Osteocyte (in vitro differentiated cells): ENCODE data around the gene CTCFL. TPM values are rescaled to one million over a fixed set of nuclear protein-coding genes. Genes with fewer than 3 reads are reported as not detected.

Source experiments
- DNase-seq: peaks from one replicate; pipeline ENCODE4 v3.0.0; 2021; ENCODE audit warnings: mixed read lengths; ENCODE audit not compliant: unreplicated experiment; ENCODE audit errors: extremely low spot score
- H3K27ac Mint-ChIP-seq: one replicate; pipeline ENCODE4 v1.8.0; 2021; ENCODE audit warnings: mild to moderate bottlenecking, mixed read lengths; ENCODE audit not compliant: unreplicated experiment
- H3K27me3 Mint-ChIP-seq: one replicate; pipeline ENCODE4 v1.8.0; 2021; ENCODE audit warnings: mixed read lengths; ENCODE audit not compliant: unreplicated experiment
- H3K36me3 Mint-ChIP-seq: one replicate; pipeline ENCODE4 v1.8.0; 2021; ENCODE audit warnings: mixed read lengths; ENCODE audit not compliant: unreplicated experiment
- H3K4me1 Mint-ChIP-seq: one replicate; pipeline ENCODE4 v1.8.0; 2021; ENCODE audit warnings: mixed read lengths; ENCODE audit not compliant: unreplicated experiment
- H3K4me3 Mint-ChIP-seq: one replicate; pipeline ENCODE4 v1.8.0; 2021; ENCODE audit warnings: mild to moderate bottlenecking, moderate library complexity, mixed read lengths; ENCODE audit not compliant: unreplicated experiment
- H3K9me3 Mint-ChIP-seq: one replicate; pipeline ENCODE4 v1.8.0; 2021; ENCODE audit warnings: mixed read lengths; ENCODE audit not compliant: unreplicated experiment
- total RNA-seq: library from RNA; stranded (reverse); gene quantifications from 2 replicates; pipeline ENCODE4 v1.2.1, GENCODE V29; 2021
- TF ChIP-seq, protein P1 (sequence below): fragments of 200-600 bp; sonication (generic); IDR thresholded peaks from 2 replicates; pipeline ENCODE4 v1.5.0; 2021; ENCODE audit warnings: antibody characterized with exemption, mild to moderate bottlenecking, moderate library complexity

Gene CTCFL
- total RNA-seq, 1 donor from 2014 or later = not detected

DNA sequence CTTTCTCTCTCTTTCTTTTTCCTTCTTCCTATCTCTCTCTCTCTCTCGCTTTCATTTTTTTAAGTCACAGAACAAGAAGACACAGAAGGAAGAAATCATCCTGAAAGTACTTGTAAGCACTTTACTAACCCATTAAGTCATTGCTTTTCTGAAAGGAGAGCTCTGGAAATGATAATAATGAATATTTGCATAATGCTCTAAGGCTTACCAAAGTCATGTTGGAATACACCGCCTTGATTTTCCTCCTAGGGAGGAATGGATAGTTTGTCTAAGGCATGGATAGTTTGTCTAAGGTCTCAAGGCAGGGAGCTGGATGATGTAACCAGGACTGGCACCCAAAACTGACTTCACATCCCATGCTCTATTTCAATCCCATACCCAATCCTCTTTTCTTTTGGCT is 12.9 kb upstream of the CTCFL start:
- no peaks in the 10 kb centered on the region for H3K4me1 Mint-ChIP-seq
- no peak for DNase-seq
- peaks cover 55% of the 10 kb centered on the region for H3K27me3 Mint-ChIP-seq
- H3K27ac Mint-ChIP-seq = no peak overlapping the region
- H3K4me3 Mint-ChIP-seq = no peak overlapping the region
- TF ChIP-seq, protein P1, sequence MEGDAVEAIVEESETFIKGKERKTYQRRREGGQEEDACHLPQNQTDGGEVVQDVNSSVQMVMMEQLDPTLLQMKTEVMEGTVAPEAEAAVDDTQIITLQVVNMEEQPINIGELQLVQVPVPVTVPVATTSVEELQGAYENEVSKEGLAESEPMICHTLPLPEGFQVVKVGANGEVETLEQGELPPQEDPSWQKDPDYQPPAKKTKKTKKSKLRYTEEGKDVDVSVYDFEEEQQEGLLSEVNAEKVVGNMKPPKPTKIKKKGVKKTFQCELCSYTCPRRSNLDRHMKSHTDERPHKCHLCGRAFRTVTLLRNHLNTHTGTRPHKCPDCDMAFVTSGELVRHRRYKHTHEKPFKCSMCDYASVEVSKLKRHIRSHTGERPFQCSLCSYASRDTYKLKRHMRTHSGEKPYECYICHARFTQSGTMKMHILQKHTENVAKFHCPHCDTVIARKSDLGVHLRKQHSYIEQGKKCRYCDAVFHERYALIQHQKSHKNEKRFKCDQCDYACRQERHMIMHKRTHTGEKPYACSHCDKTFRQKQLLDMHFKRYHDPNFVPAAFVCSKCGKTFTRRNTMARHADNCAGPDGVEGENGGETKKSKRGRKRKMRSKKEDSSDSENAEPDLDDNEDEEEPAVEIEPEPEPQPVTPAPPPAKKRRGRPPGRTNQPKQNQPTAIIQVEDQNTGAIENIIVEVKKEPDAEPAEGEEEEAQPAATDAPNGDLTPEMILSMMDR = no peak
- H3K36me3 Mint-ChIP-seq = no peaks in the 10 kb centered on the region
- H3K9me3 Mint-ChIP-seq = peaks cover 4% of the 10 kb centered on the region

DNA sequence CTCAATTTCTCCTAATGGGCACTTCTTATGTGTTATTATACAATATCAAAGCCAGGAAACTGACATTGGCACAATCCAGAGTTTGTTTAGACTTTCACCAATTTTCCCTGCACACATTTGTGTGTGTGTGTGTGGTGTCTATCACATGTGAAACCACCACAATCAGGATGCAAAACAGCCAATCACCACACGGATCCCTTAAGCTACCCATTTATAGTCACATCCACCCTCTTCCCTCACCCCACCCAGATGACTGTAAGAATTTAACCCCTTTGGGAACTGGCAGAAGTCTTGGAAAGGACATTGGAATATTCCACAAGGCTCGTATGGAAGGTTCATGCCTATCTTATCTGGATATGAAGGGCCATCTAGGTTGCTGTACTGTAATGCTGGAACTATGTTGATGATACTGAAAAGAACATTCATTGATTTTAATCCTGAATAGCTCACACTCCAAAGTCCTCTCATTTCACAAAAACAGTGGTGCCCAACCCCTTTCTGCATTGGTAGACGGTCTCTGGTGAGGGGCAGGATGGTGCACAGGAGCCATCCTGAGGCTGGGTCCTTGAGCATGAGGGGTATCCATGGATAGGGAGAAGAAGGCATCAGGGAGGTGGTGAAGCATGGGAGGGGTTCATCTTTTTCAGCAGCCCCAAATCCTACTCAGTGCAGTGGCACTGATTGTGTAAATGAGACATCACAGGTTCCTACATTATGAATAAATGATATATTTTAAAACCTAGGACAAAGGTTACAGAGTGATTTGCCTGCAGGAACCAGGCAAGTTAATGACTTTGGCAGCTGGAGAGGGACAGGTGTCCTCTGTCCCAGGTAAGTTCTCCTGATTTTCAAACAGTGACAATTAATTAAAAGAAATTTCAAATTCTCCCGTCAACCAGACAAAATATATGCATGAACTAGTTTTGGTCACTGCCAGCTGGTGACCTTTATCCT is 12.1 kb upstream of the CTCFL start:
- Mint-ChIP-seq H3K9me3 (peaks cover 4% of the 10 kb centered on the region), H3K4me1 (no peaks in the 10 kb centered on the region), H3K36me3 (no peaks in the 10 kb centered on the region), H3K27ac (no peak overlapping the region), H3K27me3 (peaks cover 60% of the 10 kb centered on the region), H3K4me3 (no peak overlapping the region)
- DNase-seq = no peak
- TF ChIP-seq, protein P1 = no peak

GRCh38 chr20:57536120-57536708 is 11.3 kb upstream of the CTCFL start:
- no peak overlapping the region for H3K27ac Mint-ChIP-seq
- no peak overlapping the region for H3K4me3 Mint-ChIP-seq
- TF ChIP-seq, protein P1 = no peak
- H3K36me3 Mint-ChIP-seq = no peaks in the 10 kb centered on the region
- peaks cover 4% of the 10 kb centered on the region for H3K9me3 Mint-ChIP-seq
- DNase-seq = no peak
- H3K4me1 Mint-ChIP-seq = no peaks in the 10 kb centered on the region
- peaks cover 63% of the 10 kb centered on the region for H3K27me3 Mint-ChIP-seq

GRCh38 chr20:57535297-57535696 is 10.4 kb upstream of the CTCFL start:
- no peak for DNase-seq
- no peak overlapping the region for H3K4me3 Mint-ChIP-seq
- H3K27ac Mint-ChIP-seq = no peak overlapping the region
- TF ChIP-seq, protein P1 = no peak
- H3K9me3 Mint-ChIP-seq = peaks cover 4% of the 10 kb centered on the region
- H3K4me1 Mint-ChIP-seq = no peaks in the 10 kb centered on the region
- H3K27me3 Mint-ChIP-seq = peaks cover 66% of the 10 kb centered on the region
- H3K36me3 Mint-ChIP-seq = no peaks in the 10 kb centered on the region

GRCh38 chr20:57532104-57532503 is 7.2 kb upstream of the CTCFL start:
- Mint-ChIP-seq H3K9me3 (no peaks in the 10 kb centered on the region), H3K27ac (no peak overlapping the region), H3K4me3 (no peak overlapping the region), H3K36me3 (no peaks in the 10 kb centered on the region), H3K27me3 (peaks cover 58% of the 10 kb centered on the region), H3K4me1 (no peaks in the 10 kb centered on the region)
- no peak for DNase-seq
- TF ChIP-seq, protein P1 = no peak
